GM21367 (cell line): Measurements from ENCODE around the gene SNAI3.
"Not testable (repeated sequence)": the region's sequence is repeated elsewhere in the genome, so short reads cannot be mapped to it uniquely, and the experiment has no call there.

Experiments
- ATAC-seq: cut with Tn5 transposase; IDR thresholded peaks from one replicate; pipeline ENCODE4 v1.9.1; 2021; ENCODE audit not compliant: unreplicated experiment

The SNAI3 gene

GRCh38 chr16:88671806-88672205, 14.5 kb downstream of the SNAI3 start:
- ATAC-seq: no peak

- no peak for ATAC-seq
These were observed 16.3 kb downstream of the SNAI3 start for GRCh38 chr16:88669980-88670379.

- not testable (repeated sequence) for ATAC-seq
These were observed 16.8 kb downstream of the SNAI3 start for GRCh38 chr16:88669493-88669892.

- no peak for ATAC-seq
These were observed 18.8 kb downstream of the SNAI3 start for GRCh38 chr16:88667461-88667860.

GRCh38 chr16:88665570-88665969, 20.7 kb downstream of the SNAI3 start:
- ATAC-seq: no peak

- ATAC-seq: no peak
These were observed 21.2 kb downstream of the SNAI3 start for GRCh38 chr16:88665148-88665547.

GRCh38 chr16:88662843-88663606, 23.3 kb downstream of the SNAI3 start, which contains the start of gene MVD:
MVD (minus strand) TSS chr16:88663091; CDS start chr16:88663080, 11 bp downstream.
- peak; percentile 85 for ATAC-seq

- no peak for ATAC-seq
These were observed 24.0 kb downstream of the SNAI3 start for GRCh38 chr16:88662222-88662842.

GRCh38 chr16:88661468-88661867, 24.8 kb downstream of the SNAI3 start:
- ATAC-seq: no peak

GRCh38 chr16:88659160-88659559, 27.1 kb downstream of the SNAI3 start:
- ATAC-seq: no peak

GRCh38 chr16:88658714-88659113, 27.6 kb downstream of the SNAI3 start:
- no peak for ATAC-seq

- ATAC-seq: no peak
These were observed 28.9 kb downstream of the SNAI3 start for GRCh38 chr16:88657371-88657770.

GRCh38 chr16:88656291-88656980, 29.9 kb downstream of the SNAI3 start:
- no peak for ATAC-seq

GRCh38 chr16:88655733-88656281, 30.5 kb downstream of the SNAI3 start:
- no peak for ATAC-seq

- no peak for ATAC-seq
These were observed 31.1 kb downstream of the SNAI3 start for GRCh38 chr16:88655053-88655732.

GRCh38 chr16:88654363-88655052, 31.8 kb downstream of the SNAI3 start:
- no peak for ATAC-seq

- ATAC-seq: no peak
These were observed 32.5 kb downstream of the SNAI3 start for GRCh38 chr16:88653596-88654362.

GRCh38 chr16:88653101-88653500, 33.2 kb downstream of the SNAI3 start:
- no peak for ATAC-seq

GRCh38 chr16:88652762-88653063, 33.6 kb downstream of the SNAI3 start:
- no peak for ATAC-seq
